K562 (cell line): ENCODE results near the gene LMLN. TPM values are rescaled to one million over a fixed set of nuclear protein-coding genes. Genes with fewer than 3 reads are reported as not detected.

Source experiments
- FOXJ2 ChIP-seq: fragments of 200-800 bp; sonication (Bioruptor generic); IDR thresholded peaks from 2 replicates; pipeline ENCODE4 v1.6.1; 2016; ENCODE audit warnings: missing genetic modification characterization, missing compliant biosample characterization
- HNRNPUL1 ChIP-seq: fragments of 200-400 bp; formaldehyde crosslinking; IDR thresholded peaks from 2 replicates; pipeline ENCODE4 v1.6.1; 2017; ENCODE audit warnings: low read length
- PTBP1 ChIP-seq: fragments of 200-400 bp; formaldehyde crosslinking; IDR thresholded peaks from 2 replicates; pipeline ENCODE4 v1.6.1; 2017; ENCODE audit warnings: low read depth, low read length
- STAT5A ChIP-seq: IDR thresholded peaks from 2 replicates; pipeline ENCODE4 v1.6.1; 2012; ENCODE audit warnings: low read length, inconsistent platforms, borderline replicate concordance
- TCF3 ChIP-seq: sonication (generic); formaldehyde crosslinking; IDR thresholded peaks from 2 replicates; pipeline ENCODE4 v1.4.0; 2020; ENCODE audit warnings: mild to moderate bottlenecking, missing genetic modification reagents
- TFAM ChIP-seq: fragments of 250-450 bp; sonication (Bioruptor Pico); conservative IDR thresholded peaks from 2 replicates; pipeline ENCODE4 v1.5.0; 2021; ENCODE audit warnings: mild to moderate bottlenecking, moderate library complexity
- XRCC5 ChIP-seq: fragments of 200-400 bp; formaldehyde crosslinking; IDR thresholded peaks from 2 replicates; pipeline ENCODE4 v1.6.1; 2017; ENCODE audit warnings: low read depth, mild to moderate bottlenecking, low read length
- ZNF212 ChIP-seq: fragments of 450-650 bp; formaldehyde crosslinking; IDR thresholded peaks from 2 replicates; pipeline ENCODE4 v1.4.0; 2020; ENCODE audit warnings: mild to moderate bottlenecking
- ZNF263 ChIP-seq: sonication (generic); formaldehyde crosslinking; IDR thresholded peaks from 2 replicates; pipeline ENCODE4 v1.8.0; 2022; ENCODE audit warnings: mild to moderate bottlenecking, missing genetic modification reagents, borderline replicate concordance
- ZNF609 ChIP-seq: sonication (generic); formaldehyde crosslinking; IDR thresholded peaks from 2 replicates; pipeline ENCODE4 v1.8.1; 2023; ENCODE audit warnings: missing genetic modification reagents, mild to moderate bottlenecking, borderline replicate concordance
- ZNF75A ChIP-seq: fragments of 450-650 bp; formaldehyde crosslinking; IDR thresholded peaks from 2 replicates; pipeline ENCODE4 v1.4.0; 2020; ENCODE audit warnings: mild to moderate bottlenecking
- polyA plus RNA-seq, 8 experiments: library from polyadenylated mRNA; depleted of rRNA in 4 of 8; stranded (reverse) in 5 of 8; unstranded in 3 of 8; fragments of >200 nt; fragmentation: Nextera tagmentation in 2 of 8; fragmentation: Illumina TruSeq in 1 of 8; extraction: Ambion mirVana in 2 of 8; extraction: Trizol in 1 of 8; gene quantifications; 2 replicates each; pipeline versions ENCODE4 v1.2.1 to v1.2.3, GENCODE V29; 2011 to 2014; ENCODE audit warnings: inconsistent platforms in 1 of 8, missing spikeins in 1 of 8
- total RNA-seq, 7 experiments: library from RNA; depleted of rRNA in 6 of 7; stranded (reverse); fragments of >200 nt in 6 of 7; fragmentation: Illumina TruSeq in 2 of 7; extraction: Trizol in 2 of 7; gene quantifications; 2 replicates each; pipeline versions ENCODE4 v1.2.1 to v1.2.3, GENCODE V29; 2011 to 2021; ENCODE audit warnings: low replicate concordance in 1 of 7
- TF ChIP-seq, protein P1 (sequence below): fragments of 200-600 bp; sonication (generic); IDR thresholded peaks from one replicate; pipeline ENCODE4 v1.6.1; 2012; ENCODE audit warnings: mild to moderate bottlenecking, low read depth, low read length, inconsistent platforms

The LMLN gene
- total and polyA plus RNA-seq, 9 of the 15 experiments (the other 6 are each of a cell fraction or from before 2014, with no cell fraction given) = 2.2 to 15.9 (median 6.9) TPM

DNA sequence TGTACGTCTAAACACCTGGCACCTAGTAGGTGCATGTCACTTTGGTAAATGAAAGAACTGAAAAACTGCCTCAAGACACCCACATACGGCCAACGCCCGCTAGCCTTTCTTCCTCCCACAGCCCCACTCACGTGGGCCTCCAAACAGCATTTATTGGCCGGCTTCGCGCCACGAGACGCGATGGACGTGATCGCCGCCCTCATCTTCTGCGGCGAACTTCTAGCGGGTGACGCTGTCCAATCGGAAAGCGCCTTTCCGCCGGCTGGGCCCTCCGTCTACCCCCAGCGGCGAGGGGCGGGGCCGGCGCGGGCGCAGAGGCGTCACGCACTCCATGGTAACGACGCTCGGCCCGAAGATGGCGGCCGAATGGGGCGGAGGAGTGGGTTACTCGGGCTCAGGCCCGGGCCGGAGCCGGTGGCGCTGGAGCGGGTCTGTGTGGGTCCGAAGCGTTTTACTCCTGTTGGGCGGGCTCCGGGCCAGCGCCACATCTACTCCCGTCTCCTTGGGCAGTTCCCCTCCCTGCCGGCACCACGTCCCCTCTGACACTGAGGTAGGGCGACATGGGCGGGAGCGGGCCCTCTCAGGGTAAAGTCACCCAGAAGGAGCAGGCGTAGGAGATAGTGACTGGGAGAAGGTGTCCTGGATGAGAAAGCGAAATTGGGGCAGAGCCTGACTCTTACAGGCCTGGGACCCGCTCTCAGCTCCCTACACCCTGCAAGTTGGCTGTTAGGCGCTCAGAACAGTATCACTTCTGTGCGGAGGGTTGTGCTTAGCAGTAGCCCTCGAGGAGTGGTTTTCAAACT lies at the start of gene LMLN (continued):
- TF ChIP-seq, protein P1, sequence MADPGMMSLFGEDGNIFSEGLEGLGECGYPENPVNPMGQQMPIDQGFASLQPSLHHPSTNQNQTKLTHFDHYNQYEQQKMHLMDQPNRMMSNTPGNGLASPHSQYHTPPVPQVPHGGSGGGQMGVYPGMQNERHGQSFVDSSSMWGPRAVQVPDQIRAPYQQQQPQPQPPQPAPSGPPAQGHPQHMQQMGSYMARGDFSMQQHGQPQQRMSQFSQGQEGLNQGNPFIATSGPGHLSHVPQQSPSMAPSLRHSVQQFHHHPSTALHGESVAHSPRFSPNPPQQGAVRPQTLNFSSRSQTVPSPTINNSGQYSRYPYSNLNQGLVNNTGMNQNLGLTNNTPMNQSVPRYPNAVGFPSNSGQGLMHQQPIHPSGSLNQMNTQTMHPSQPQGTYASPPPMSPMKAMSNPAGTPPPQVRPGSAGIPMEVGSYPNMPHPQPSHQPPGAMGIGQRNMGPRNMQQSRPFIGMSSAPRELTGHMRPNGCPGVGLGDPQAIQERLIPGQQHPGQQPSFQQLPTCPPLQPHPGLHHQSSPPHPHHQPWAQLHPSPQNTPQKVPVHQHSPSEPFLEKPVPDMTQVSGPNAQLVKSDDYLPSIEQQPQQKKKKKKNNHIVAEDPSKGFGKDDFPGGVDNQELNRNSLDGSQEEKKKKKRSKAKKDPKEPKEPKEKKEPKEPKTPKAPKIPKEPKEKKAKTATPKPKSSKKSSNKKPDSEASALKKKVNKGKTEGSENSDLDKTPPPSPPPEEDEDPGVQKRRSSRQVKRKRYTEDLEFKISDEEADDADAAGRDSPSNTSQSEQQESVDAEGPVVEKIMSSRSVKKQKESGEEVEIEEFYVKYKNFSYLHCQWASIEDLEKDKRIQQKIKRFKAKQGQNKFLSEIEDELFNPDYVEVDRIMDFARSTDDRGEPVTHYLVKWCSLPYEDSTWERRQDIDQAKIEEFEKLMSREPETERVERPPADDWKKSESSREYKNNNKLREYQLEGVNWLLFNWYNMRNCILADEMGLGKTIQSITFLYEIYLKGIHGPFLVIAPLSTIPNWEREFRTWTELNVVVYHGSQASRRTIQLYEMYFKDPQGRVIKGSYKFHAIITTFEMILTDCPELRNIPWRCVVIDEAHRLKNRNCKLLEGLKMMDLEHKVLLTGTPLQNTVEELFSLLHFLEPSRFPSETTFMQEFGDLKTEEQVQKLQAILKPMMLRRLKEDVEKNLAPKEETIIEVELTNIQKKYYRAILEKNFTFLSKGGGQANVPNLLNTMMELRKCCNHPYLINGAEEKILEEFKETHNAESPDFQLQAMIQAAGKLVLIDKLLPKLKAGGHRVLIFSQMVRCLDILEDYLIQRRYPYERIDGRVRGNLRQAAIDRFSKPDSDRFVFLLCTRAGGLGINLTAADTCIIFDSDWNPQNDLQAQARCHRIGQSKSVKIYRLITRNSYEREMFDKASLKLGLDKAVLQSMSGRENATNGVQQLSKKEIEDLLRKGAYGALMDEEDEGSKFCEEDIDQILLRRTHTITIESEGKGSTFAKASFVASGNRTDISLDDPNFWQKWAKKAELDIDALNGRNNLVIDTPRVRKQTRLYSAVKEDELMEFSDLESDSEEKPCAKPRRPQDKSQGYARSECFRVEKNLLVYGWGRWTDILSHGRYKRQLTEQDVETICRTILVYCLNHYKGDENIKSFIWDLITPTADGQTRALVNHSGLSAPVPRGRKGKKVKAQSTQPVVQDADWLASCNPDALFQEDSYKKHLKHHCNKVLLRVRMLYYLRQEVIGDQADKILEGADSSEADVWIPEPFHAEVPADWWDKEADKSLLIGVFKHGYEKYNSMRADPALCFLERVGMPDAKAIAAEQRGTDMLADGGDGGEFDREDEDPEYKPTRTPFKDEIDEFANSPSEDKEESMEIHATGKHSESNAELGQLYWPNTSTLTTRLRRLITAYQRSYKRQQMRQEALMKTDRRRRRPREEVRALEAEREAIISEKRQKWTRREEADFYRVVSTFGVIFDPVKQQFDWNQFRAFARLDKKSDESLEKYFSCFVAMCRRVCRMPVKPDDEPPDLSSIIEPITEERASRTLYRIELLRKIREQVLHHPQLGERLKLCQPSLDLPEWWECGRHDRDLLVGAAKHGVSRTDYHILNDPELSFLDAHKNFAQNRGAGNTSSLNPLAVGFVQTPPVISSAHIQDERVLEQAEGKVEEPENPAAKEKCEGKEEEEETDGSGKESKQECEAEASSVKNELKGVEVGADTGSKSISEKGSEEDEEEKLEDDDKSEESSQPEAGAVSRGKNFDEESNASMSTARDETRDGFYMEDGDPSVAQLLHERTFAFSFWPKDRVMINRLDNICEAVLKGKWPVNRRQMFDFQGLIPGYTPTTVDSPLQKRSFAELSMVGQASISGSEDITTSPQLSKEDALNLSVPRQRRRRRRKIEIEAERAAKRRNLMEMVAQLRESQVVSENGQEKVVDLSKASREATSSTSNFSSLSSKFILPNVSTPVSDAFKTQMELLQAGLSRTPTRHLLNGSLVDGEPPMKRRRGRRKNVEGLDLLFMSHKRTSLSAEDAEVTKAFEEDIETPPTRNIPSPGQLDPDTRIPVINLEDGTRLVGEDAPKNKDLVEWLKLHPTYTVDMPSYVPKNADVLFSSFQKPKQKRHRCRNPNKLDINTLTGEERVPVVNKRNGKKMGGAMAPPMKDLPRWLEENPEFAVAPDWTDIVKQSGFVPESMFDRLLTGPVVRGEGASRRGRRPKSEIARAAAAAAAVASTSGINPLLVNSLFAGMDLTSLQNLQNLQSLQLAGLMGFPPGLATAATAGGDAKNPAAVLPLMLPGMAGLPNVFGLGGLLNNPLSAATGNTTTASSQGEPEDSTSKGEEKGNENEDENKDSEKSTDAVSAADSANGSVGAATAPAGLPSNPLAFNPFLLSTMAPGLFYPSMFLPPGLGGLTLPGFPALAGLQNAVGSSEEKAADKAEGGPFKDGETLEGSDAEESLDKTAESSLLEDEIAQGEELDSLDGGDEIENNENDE = no peak
- TF ChIP-seq FOXJ2 (tag) = no peak
- TF ChIP-seq ZNF212 (CRISPR knock-in tag) = no peak
- no peak; the same call in 1 of the 2 replicates for TF ChIP-seq STAT5A
- no peak for TF ChIP-seq ZNF263 (CRISPR knock-in tag)
- no peak for TF ChIP-seq PTBP1
- TF ChIP-seq ZNF75A (CRISPR knock-in tag) = no peak
- TF ChIP-seq ZNF609 (CRISPR knock-in tag) = no peak; the same call in 1 of the 2 replicates
- no peak for TF ChIP-seq XRCC5
- no peak for TF ChIP-seq TFAM
- TF ChIP-seq TCF3 (CRISPR knock-in tag) = no peak; the same call in 1 of the 2 replicates
- TF ChIP-seq HNRNPUL1 = no peak
